GM19463 (cell line): Measurements from ENCODE around the gene SLC8B1.

ENCODE experiments used
- ATAC-seq: cut with Tn5 transposase; IDR thresholded peaks from one replicate; pipeline ENCODE4 v1.9.1; 2021; ENCODE audit warnings: mild to moderate bottlenecking, moderate library complexity; ENCODE audit not compliant: unreplicated experiment

Gene SLC8B1

DNA sequence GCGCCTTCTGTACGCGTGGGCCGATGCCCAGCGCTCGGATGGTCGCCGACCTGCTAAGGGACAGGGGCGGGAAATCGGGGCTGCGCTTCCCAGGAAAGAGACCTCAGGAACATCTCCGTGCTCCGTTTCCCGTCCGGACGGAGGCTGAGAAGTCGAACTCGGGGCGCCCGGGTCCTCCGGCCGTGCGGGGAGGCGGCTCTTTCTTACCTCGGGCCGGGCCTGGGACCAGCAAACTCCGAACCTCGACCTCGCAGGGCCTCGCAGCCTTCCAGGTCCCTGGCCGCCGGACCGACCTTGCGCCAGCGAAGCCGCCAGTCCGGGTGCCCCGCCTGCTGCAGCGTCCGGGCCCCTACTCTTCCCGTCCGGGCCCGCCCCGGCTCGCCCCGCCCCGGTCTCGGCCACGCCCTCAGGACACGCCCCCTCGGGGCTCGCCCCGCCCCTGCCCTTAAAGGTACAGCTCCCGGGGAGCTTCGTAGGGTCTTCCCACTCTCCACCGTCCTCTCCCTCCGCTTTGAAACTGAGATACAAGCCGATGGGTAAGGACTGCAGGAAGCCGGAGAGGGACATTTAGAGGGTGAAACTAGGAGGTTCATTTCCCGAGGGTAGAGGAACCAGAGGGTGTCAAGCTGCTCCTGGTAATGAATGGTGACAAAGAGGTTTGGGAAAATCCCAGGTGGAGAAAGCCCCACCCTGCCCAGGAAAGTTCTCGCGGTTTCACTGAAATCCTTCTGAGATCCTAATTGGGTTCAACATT lies at the start of gene SLC8B1:
Gene SLC8B1 (minus strand): TSS at position 324 of the 754 bp plus-strand sequence. CDS start 2,231 bp downstream, outside the sequence.
- peak; percentile 99 for ATAC-seq

DNA sequence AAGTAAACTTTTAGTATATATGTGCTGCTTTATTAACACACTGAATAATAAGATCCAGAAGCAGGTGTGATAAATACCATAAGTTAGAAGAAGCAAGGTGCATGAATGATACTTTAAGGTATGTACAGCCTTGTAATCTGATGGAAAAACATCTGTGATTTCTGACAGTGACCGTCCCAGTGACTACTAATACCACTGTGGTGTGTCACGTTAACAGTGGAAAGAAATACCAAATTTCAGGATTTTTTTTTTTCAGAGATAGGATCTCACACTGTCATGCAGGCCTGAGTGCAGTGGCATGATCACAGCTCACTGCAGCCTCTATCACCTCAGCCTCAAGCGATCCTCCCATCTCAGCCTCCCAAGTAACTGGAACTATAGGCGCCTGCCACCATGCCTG lies 47.3 kb upstream of the SLC8B1 start:
- no peak for ATAC-seq

DNA sequence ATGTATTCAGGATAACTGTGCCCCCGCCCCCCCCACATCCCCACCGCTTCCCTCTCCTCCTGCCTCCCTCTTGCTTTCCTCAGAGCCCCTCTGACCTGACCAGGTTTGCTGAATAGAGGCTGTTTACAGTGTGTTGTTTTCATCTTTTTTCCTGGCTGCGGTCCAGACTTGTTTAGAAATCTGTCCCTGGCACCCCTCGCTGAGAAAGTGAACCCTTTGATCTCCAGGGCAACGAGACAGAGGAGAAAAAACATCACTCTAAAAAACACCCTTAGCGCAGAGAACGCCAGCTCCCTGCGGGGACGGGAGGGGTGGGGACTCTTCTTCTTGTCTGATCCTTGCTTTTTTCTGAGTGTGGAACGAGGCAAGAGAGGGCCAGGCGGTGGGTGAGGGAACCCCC lies 46.3 kb upstream of the SLC8B1 start:
- no peak for ATAC-seq

DNA sequence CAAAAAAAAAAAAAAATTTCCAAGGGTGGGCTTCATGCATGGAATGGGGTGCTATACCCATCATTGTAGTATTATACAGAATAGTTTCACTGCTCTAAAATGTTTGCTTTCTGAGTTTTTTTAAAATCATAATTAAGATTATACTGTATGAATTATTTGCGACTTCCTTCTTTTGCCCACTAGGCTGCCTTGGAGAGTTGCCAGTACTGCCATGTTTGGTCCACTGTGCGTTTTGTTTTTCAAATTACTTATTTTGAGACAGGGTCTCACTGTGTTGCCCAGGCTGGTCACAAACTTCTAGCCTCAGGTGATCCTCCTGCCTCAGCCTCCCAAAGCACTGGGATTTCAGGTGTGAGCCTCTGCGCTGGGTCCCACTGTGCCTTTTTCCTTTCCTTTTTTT lies 43.4 kb upstream of the SLC8B1 start:
- no peak for ATAC-seq

DNA sequence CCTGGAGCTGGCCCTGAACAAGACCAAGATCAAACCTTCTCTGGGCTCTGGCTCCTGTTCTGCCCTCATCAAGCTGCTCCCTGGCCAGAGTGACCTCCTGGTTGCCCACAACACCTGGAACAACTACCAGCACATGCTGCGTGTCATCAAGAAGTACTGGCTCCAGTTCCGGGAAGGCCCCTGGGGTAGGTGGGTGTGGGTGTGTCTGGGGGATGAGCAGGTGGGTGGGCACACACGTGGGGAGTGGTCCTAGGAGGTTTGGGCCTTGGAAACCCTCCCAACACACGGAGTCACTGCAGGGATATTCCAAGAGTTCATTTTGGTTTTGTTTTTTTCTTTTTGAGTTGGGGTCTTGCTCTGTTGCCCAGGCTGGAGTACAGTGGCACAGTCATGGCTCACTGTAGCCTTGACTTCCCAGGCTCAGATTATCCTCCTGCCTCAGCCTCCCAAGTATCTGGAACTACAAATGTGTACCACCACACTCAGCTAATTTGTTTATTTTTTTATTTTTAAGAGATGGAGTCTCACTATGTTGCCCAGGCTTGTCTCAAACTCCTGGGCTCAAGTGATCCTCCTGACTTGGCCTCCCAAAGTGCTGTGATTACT lies 40.0 kb upstream of the SLC8B1 start:
- ATAC-seq, result no peak

DNA sequence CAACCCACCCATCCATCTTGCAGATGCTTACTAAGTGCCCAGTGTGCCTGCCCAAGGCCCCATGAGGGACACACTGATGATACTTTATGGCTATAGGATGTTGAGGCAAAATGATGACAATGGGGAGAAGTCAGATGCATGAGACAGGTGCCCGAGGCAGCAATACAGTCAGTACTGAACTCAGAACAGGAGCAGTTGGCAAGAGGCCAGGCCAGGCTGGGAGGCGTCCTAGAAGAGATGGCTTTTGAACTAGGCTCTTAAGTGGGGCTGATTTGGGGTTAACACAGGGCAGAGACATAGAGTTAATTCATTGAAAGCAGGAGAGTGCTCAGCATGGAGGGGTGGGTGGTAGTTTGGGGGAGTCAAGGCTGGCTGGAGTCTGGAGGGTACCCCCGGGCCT lies 39.1 kb upstream of the SLC8B1 start:
- no peak for ATAC-seq

DNA sequence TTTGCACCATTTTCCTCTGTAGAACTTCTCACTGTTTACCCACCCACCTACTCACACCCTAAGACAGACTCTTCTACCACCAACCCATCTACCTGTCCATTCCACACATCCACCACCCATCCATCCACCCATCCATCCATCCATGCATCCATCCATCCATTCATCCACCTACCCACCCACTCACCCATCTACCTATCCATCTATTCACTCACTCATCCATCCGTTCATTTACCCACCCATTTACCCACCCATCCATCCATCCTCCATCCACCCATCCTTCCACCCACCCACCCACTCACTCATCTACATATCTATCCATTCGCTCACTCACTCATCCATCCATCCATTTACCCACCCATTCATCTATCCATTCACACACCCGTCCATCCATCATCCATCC lies 38.5 kb upstream of the SLC8B1 start:
- no peak for ATAC-seq

DNA sequence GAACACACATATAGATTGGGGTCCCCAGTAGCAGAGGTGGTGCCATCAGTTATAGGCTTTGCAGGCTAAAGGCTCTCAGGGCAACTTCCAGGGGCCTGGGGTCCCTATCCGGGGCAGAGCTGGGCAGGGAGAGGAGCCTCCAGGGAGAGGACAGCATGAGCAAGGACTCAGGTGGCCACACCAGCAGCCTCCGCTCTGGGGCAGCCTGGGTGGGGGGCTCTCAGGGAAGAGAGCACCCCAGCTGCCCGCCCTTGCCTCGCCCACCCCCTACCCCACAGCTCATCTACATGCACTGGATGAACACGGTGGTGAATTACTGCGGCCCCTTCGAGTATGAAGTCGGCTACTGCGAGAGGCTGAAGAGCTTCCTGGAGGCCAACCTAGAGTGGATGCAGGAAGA lies 37.5 kb upstream of the SLC8B1 start:
- no peak for ATAC-seq

DNA sequence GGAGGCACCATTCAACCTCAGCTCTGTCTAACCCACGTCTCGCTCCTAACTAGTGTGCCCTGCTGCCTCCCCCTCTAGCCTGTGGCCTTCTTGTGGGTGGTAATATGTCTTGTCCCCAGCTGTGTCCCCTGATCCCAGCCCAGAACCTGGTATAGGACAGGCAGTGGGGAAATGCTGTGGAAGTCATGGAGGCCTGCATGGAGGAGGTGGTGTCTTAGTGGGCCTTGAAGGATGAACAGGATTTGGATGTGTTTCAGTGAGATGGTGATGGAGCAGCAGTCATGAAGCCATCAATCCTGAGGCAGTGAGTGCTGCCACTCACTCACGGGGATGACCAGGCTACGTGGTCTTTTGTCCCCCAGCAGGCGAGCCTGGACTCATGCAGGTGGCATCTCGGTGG lies 36.9 kb upstream of the SLC8B1 start:
- no peak for ATAC-seq

DNA sequence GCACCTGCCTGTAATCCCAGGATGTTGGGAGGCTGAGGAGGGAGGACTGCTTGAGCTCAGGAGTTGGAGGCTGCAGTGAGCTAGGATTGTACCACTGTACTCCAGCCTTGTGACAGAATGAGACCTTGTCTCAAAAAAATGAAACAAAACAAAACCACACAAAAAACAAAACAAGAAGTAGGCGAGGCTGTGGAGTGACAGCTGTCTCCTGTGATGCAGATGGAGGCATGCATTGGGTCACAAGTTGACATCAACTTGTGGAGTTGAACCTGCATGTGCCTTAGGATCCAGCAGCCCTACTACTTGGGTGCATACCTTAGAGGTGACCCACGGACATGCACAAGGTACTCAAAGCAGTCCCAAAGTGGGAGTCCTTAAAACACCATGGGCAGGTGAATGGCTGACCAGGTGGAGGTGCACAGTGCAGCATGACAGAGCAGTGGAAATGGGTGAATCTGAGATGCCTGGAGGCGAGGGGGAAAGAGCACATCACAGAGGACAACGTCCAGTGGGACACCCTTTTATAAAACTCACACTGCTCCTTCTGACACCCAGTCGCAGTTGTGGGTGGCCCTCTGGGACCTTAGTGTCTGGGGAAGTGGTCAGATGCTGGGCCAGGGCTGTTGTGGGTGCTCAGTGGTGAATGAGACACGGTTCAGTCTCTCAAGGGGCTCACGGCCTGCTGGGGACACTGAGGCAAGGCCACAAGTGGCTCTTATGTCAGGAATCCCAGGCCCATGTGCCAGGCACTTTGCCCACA lies 36.2 kb upstream of the SLC8B1 start:
- ATAC-seq, result no peak

DNA sequence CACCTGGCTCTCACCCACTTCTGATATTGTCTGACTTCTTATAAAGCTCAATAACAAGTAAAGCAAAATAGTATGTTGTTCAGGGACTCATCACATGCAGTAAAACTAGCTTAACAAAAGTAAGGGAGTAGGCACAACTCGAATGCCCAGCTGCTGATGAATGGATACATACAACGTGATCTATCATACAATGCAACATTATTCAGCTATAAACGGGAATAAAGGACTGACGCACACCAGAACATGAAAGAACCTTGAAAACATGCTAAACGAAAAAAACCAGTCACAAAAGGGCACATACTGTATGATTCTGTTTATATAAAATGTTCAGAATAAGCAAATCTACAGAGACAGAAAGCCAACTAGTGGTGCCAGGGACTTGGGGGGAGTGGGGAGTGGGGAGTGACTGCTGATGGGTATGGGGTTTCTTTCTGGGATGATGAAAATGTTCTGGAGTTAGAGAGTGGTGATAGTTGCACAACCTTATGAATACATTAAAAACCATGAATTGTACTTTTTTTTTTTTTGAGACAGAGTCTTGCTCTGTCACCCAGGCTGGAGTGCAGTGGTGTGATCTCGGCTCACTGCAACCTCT lies 34.6 kb upstream of the SLC8B1 start:
- no peak for ATAC-seq

DNA sequence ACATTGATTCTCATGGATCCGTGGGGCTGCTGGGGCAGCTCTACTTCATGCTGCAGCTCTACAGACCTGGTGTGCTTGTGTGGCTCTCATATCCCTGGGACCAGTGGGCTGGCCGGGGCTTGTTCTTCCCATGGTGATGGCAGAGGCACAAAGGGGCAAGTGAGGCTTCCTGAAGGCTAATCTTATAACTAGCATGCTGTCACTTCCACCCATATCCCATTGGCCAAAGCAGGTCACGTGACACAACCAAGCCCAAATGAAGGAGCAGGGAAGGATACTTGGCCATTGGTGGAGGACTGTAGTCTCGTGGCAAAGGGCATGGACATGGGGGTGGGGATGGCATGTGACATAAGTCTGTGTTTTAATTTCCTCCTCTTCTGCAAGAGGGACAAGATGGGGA lies 33.4 kb upstream of the SLC8B1 start:
- ATAC-seq, result no peak

DNA sequence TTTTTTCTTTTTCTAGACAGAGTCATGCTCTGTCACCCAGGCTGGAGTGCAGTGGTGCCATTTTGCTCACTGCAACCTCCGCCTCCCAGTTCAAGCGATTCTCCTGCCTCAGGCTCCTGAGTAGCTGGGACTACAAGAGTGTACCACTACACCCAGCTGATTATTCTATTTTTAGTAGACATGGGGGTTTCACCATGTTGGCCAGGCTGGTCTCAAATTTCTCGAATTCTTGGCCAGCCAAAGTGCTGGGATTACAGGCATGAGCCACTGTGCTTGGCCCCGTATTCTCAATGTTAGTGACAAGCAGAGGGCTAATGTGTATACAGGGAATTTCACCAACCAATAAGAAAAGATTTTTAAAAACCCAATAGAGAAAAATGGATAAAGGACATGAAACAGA lies 31.9 kb upstream of the SLC8B1 start:
- ATAC-seq, result no peak

DNA sequence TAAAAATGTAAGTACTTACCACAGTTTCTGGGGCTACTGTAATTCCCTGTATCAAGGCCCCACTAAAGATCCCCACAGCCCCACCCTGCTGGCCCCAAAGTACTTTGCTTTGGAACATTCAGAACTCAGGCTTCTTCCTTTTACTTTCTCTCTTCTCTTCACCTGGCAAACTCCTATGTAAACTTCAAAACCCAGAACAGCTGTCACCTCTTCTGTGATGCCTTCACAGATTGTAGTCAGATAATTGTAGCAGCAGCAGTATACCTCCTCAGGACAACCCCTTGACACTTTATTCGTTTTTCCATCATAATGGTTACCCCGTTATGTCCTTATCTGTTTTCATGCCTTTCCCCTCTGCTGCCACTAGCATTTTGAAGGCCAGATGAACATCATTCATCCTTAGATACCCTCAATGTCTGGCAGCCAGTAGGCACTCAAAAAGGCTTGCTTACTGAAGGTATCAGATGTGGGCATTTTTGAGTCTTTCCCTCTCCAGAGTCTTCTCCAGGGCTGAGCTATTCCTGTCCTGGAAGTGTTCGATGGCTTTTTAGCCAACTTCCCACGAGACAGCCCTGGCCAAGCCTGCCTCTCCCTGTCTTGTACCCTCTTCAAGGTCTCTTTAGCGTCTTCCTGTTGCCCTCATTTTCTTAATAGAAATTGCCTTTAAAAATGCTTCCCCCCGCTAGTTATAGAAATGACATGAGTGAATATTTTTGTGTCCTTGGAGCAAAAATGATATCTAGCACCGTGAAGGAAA lies 30.9 kb upstream of the SLC8B1 start:
- ATAC-seq, result no peak

DNA sequence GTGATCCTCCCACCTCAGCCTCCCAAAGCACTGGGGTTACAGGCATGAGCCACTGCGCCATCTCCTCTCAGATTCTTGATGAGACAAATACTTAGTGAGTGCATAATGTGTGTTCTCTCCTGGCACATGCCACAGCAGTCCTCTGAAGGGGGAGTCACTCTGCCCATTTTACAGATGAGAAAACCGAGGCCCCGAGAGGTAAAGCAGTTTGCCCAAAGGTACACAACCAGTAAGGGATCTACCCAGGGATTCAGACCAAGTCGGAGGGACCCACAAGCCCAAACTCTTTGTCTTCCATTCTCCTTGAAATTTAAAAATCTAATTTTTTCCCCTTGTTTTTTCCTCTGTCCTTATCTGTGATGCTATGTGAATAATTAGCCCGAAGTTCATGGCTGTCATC lies 29.8 kb upstream of the SLC8B1 start:
- ATAC-seq, result no peak

DNA sequence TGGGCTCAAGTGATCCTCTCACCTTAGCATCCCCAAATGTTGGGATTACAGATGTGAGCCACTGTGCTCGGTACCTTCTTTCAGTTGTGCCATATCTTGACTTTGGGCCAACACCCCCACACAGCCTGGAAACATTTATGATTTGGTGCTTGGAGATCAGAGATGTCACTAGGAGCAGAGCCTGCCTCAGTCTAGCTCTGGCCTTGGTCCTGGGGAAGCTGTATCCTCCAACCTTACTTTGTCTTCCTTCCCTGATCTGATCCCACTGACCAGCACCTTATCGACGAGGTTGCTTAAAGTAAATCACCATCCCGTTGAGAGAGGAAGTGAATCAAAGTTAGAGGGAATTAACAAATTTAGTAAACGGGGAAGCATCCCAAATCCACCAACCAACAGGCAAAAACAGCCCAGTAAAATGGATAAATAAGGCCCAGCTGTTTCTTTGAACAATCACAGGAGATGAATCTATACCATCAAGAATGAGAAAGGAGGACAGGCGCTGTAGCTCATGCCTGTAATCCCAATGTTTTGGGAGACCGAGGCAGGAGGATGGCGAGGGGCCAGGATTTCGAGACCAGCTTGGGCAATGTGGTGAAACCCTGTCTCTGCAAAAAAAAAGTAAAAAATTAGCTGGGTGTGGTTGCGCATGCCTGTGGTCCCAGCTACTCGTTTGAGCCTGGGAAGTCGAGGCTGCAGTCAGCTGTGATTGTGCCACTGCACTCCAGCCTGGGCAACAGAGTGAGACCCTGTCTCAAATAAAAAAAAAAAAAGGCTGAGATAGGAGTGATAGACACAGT lies 26.9 kb upstream of the SLC8B1 start:
- no peak for ATAC-seq

DNA sequence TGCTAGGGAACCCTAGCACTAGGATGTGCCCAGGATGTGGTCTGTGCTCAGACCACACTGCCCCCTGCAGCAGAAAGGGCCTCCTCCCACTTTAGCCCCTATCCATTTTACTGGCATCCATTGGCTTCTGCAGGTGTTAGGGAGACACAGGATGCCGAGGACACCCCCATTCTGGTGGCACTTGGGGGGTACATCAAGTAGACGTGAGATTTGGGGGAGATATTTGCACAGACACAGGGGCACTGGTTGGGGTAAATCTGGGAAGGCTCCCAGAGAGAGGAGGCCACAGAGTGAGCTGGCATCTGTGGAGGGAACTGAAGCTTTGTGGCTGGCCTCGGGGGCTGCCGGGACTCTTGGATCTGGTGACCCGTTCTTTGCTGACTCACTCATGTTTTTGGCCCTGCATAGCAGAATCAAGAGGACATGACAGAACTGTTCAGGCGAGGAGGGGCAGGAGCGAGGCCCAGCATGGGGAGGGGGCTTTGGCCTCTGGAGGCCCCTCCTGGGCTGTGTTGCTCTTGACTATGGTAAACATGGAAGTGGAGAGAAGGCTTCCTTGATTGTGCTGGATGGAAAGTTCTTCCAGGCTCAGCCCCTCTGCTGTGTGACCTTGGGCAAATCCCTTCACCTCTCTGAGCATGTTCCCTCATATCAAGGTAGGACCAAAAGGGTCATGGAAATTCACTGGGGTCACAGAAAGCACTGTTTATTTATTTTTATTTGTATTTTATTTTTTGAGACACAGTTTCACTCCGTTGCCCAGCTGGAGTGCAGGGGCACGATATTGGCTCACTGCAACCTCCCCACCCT lies 25.2 kb upstream of the SLC8B1 start:
- ATAC-seq, result no peak

DNA sequence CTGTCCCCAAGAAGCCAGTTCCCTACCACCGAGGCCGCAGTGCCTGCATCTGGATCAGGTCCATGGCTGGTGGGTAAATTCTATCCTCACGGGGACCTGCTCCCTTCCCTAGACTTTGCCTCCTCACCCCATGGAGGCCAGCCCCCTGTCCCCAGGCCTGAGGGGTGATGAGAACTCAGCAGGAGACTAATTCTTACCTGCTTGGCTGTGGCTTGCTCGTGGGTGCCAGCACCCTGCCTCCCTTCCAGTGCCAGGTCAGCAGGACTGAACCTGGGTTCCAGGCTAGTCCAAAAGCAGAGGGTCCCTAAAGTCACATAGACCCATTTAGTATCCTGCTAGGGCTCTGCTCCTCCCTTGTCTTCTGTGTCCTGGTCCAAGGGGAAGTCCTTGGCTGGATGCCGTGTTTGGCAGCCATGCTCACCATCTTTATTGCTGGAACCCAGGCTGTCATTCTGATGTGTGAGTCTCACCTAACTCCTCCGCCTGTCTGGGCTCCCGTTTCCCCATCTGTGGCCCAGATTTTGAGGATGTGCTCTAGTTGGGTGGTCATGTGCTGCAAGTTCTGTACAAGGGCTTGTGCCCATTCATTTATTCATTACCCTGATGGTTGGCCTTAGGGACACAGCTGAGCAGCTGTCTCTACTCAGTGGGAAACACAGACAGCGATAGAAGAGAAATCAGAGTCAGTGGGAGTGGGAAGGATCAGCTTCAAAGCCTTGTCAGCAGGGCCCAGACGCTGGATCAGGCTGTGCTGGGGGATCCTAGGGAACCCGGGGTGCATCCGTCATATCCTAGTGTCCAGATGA lies 24.4 kb upstream of the SLC8B1 start:
- no peak for ATAC-seq
